Parathyroid adenoma (tissue), 2 donors: ENCODE data around the gene TFCP2L1.

Experiments
- H2AFZ ChIP-seq: fragments of 300-600 bp; sonication (generic); one replicate; pipeline ENCODE4 v1.7.0; 2017; ENCODE audit warnings: antibody characterized with exemption, mild to moderate bottlenecking
- H3K27ac ChIP-seq: fragments of 300-600 bp; sonication (generic); one replicate; pipeline ENCODE4 v1.7.0; 2017
- H3K27me3 ChIP-seq: fragments of 300-600 bp; sonication (generic); one replicate; pipeline ENCODE4 v1.7.0; 2017; ENCODE audit warnings: low read length; ENCODE audit not compliant: control insufficient read depth, insufficient read depth
- H3K36me3 ChIP-seq: fragments of 300-600 bp; sonication (generic); one replicate; pipeline ENCODE4 v1.7.0; 2017; ENCODE audit warnings: low read length; ENCODE audit not compliant: control insufficient read depth, insufficient read depth
- H3K4me1 ChIP-seq: fragments of 300-600 bp; sonication (generic); one replicate; pipeline ENCODE4 v1.7.0; 2017; ENCODE audit warnings: control low read depth
- H3K4me2 ChIP-seq: fragments of 300-600 bp; sonication (generic); one replicate; pipeline ENCODE4 v1.7.0; 2017; ENCODE audit warnings: low read length
- H3K4me3 ChIP-seq: fragments of 300-600 bp; sonication (generic); one replicate; pipeline ENCODE4 v1.7.0; 2017; ENCODE audit warnings: low read depth, low read length
- H3K79me2 ChIP-seq: fragments of 300-600 bp; sonication (generic); one replicate; pipeline ENCODE4 v1.7.0; 2017; ENCODE audit warnings: control low read depth
- H3K9ac ChIP-seq: fragments of 300-600 bp; sonication (generic); one replicate; pipeline ENCODE4 v1.7.0; 2017; ENCODE audit warnings: mild to moderate bottlenecking
- H3K9me3 ChIP-seq: fragments of 300-600 bp; sonication (generic); one replicate; pipeline ENCODE4 v1.7.0; 2017; ENCODE audit warnings: low read length; ENCODE audit not compliant: control insufficient read depth
- CTCF ChIP-seq: fragments of 300-600 bp; sonication (generic); IDR thresholded peaks from one replicate; pipeline ENCODE4 v1.7.0; 2017; ENCODE audit warnings: antibody characterized with exemption, mild to moderate bottlenecking
- donor health status: primary hyperparathyroidism.

Gene TFCP2L1

GRCh38 chr2:121330921-121331320 lies 45.9 kb upstream of the TFCP2L1 start:
- H3K9ac ChIP-seq, result no peak overlapping the region
- no peak overlapping the region for H3K4me2 ChIP-seq
- TF ChIP-seq CTCF, result no peak
- no peak overlapping the region for H2AFZ ChIP-seq
- H3K79me2 ChIP-seq, result no peaks in the 10 kb centered on the region
- no peaks in the 10 kb centered on the region for H3K36me3 ChIP-seq
- no peak overlapping the region for H3K4me3 ChIP-seq
- H3K27me3 ChIP-seq, result no peaks in the 10 kb centered on the region
- no peaks in the 10 kb centered on the region for H3K9me3 ChIP-seq
- no peak overlapping the region for H3K27ac ChIP-seq
- no peaks in the 10 kb centered on the region for H3K4me1 ChIP-seq

GRCh38 chr2:121329786-121330185 lies 44.8 kb upstream of the TFCP2L1 start:
- Histone ChIP-seq H3K9me3 (no peaks in the 10 kb centered on the region), H2AFZ (no peak overlapping the region), H3K4me2 (no peak overlapping the region), H3K4me3 (no peak overlapping the region), H3K9ac (no peak overlapping the region), H3K27me3 (no peaks in the 10 kb centered on the region), H3K79me2 (no peaks in the 10 kb centered on the region), H3K36me3 (no peaks in the 10 kb centered on the region), H3K27ac (no peak overlapping the region), H3K4me1 (no peaks in the 10 kb centered on the region)
- no peak for TF ChIP-seq CTCF

- H3K79me2 ChIP-seq, result no peaks in the 10 kb centered on the region
- H3K27ac ChIP-seq, result no peak overlapping the region
- H3K27me3 ChIP-seq, result no peaks in the 10 kb centered on the region
- H2AFZ ChIP-seq, result no peak overlapping the region
- TF ChIP-seq CTCF, result no peak
- no peaks in the 10 kb centered on the region for H3K4me1 ChIP-seq
- no peak overlapping the region for H3K4me3 ChIP-seq
- H3K9me3 ChIP-seq, result no peaks in the 10 kb centered on the region
- H3K36me3 ChIP-seq, result no peaks in the 10 kb centered on the region
- H3K9ac ChIP-seq, result no peak overlapping the region
- H3K4me2 ChIP-seq, result no peak overlapping the region
These were observed 41.6 kb upstream of the TFCP2L1 start for GRCh38 chr2:121326628-121327027.

GRCh38 chr2:121324601-121325000 lies 39.6 kb upstream of the TFCP2L1 start:
- Histone ChIP-seq H3K9ac (no peak overlapping the region), H3K4me1 (no peaks in the 10 kb centered on the region), H3K4me3 (no peak overlapping the region), H3K79me2 (no peaks in the 10 kb centered on the region), H3K27me3 (no peaks in the 10 kb centered on the region), H3K36me3 (no peaks in the 10 kb centered on the region), H3K4me2 (no peak overlapping the region), H3K27ac (no peak overlapping the region), H3K9me3 (no peaks in the 10 kb centered on the region), H2AFZ (no peak overlapping the region)
- no peak for TF ChIP-seq CTCF

- Histone ChIP-seq H3K4me2 (no peak overlapping the region), H3K9me3 (no peaks in the 10 kb centered on the region), H3K9ac (no peak overlapping the region), H2AFZ (no peak overlapping the region), H3K79me2 (no peaks in the 10 kb centered on the region), H3K4me3 (no peak overlapping the region), H3K27ac (no peak overlapping the region), H3K27me3 (no peaks in the 10 kb centered on the region), H3K36me3 (no peaks in the 10 kb centered on the region), H3K4me1 (no peaks in the 10 kb centered on the region)
- TF ChIP-seq CTCF, result no peak
These were observed 36.5 kb upstream of the TFCP2L1 start for GRCh38 chr2:121321476-121321875.
